Stomach smooth muscle (tissue), 2 donors: ENCODE measurements around the gene ODAPH.
"Not testable (repeated sequence)": the region's sequence is repeated elsewhere in the genome, so short reads cannot be mapped to it uniquely, and the experiment has no call there.

ENCODE experiments used
- H3K27ac ChIP-seq: one replicate; pipeline ENCODE4 v1.7.0; 2013; ENCODE audit warnings: mild to moderate bottlenecking, low read length, inconsistent platforms
- H3K27me3 ChIP-seq, 2 donors: one replicate each; pipeline ENCODE4 v1.7.0; 2013; ENCODE audit warnings: low read length in 2 of 2; ENCODE audit not compliant: insufficient read depth in 2 of 2, control insufficient read depth in 1 of 2
- H3K36me3 ChIP-seq, 2 donors: one replicate each; pipeline ENCODE4 v1.7.0; 2013; ENCODE audit warnings: low read length in 2 of 2; ENCODE audit not compliant: control insufficient read depth in 2 of 2, insufficient read depth in 2 of 2
- H3K4me1 ChIP-seq: one replicate; pipeline ENCODE4 v1.7.0; 2013; ENCODE audit warnings: low read length; ENCODE audit not compliant: control insufficient read depth, insufficient read depth
- H3K4me3 ChIP-seq, 2 donors: one replicate each; pipeline ENCODE4 v1.7.0; 2013; ENCODE audit warnings: low read length in 2 of 2
- H3K9ac ChIP-seq, 2 donors: one replicate each; pipeline ENCODE4 v1.7.0; 2013; ENCODE audit warnings: low read length in 2 of 2, mild to moderate bottlenecking in 1 of 2
- H3K9me3 ChIP-seq, 2 donors: one replicate each; pipeline ENCODE4 v1.7.0; 2013; ENCODE audit warnings: low read length in 2 of 2; ENCODE audit not compliant: control insufficient read depth in 2 of 2
- donor health status: healthy.
- donor health status: Pancreatic carcinoma.

ODAPH gene

GRCh38 chr4:75525086-75525485 is 30.8 kb upstream of the ODAPH start:
- no peak overlapping the region for H3K27ac ChIP-seq
- H3K4me3 ChIP-seq, result no peak overlapping the region
- peaks cover 16 to 31% of the 10 kb centered on the region in 2 donors for H3K36me3 ChIP-seq
- no peaks in the 10 kb centered on the region for H3K4me1 ChIP-seq
- H3K27me3 ChIP-seq, result no peaks in the 10 kb centered on the region
- H3K9ac ChIP-seq, result no peak overlapping the region
- H3K9me3 ChIP-seq, result no peaks in the 10 kb centered on the region

GRCh38 chr4:75525910-75526309 is 30.0 kb upstream of the ODAPH start:
- no peak overlapping the region for H3K9ac ChIP-seq
- no peaks in the 10 kb centered on the region for H3K27me3 ChIP-seq
- H3K9me3 ChIP-seq, result no peaks in the 10 kb centered on the region
- H3K4me1 ChIP-seq, result no peaks in the 10 kb centered on the region
- H3K36me3 ChIP-seq, result peaks cover 23 to 39% of the 10 kb centered on the region in 2 donors
- no peak overlapping the region for H3K4me3 ChIP-seq
- no peak overlapping the region for H3K27ac ChIP-seq

GRCh38 chr4:75527482-75527881 is 28.4 kb upstream of the ODAPH start:
- no peaks in the 10 kb centered on the region for H3K9me3 ChIP-seq

GRCh38 chr4:75530556-75531322 is 25.1 kb upstream of the ODAPH start:
- Histone ChIP-seq H3K36me3 (peaks cover 27 to 34% of the 10 kb centered on the region in 2 donors), H3K9ac (no peak overlapping the region), H3K27me3 (no peaks in the 10 kb centered on the region), H3K27ac (no peak overlapping the region), H3K4me3 (no peak overlapping the region), H3K9me3 (no peaks in the 10 kb centered on the region), H3K4me1 (no peaks in the 10 kb centered on the region)

More at GRCh38 chr4:75527482-75527881, 28.4 kb upstream of the ODAPH start:
- no peak overlapping the region for H3K9ac ChIP-seq
- no peak overlapping the region for H3K27ac ChIP-seq
- H3K36me3 ChIP-seq, result peaks cover 30 to 38% of the 10 kb centered on the region in 2 donors
- H3K4me1 ChIP-seq, result no peaks in the 10 kb centered on the region
- H3K27me3 ChIP-seq, result no peaks in the 10 kb centered on the region
- no peak overlapping the region for H3K4me3 ChIP-seq

GRCh38 chr4:75531536-75532143 is 24.2 kb upstream of the ODAPH start:
- not testable (repeated sequence) for H3K27me3 ChIP-seq, H3K27ac ChIP-seq, H3K4me3 ChIP-seq, H3K4me1 ChIP-seq, H3K9ac ChIP-seq, H3K9me3 ChIP-seq
- H3K36me3 ChIP-seq, result peaks cover 24 to 28% of the 10 kb centered on the region in 2 donors

- H3K4me1 ChIP-seq, H3K27me3 ChIP-seq, H3K4me3 ChIP-seq, H3K27ac ChIP-seq, H3K9me3 ChIP-seq, H3K9ac ChIP-seq: not testable (repeated sequence)
- peaks cover 19 to 21% of the 10 kb centered on the region in 2 donors for H3K36me3 ChIP-seq
Measured at GRCh38 chr4:75533339-75533887, 22.5 kb upstream of the ODAPH start.

GRCh38 chr4:75533926-75534325 is 21.9 kb upstream of the ODAPH start:
- not testable (repeated sequence) for H3K27ac ChIP-seq, H3K4me3 ChIP-seq, H3K9ac ChIP-seq, H3K27me3 ChIP-seq, H3K4me1 ChIP-seq, H3K9me3 ChIP-seq
- peaks cover 19 to 22% of the 10 kb centered on the region in 2 donors for H3K36me3 ChIP-seq

- not testable (repeated sequence) for H3K4me1 ChIP-seq, H3K36me3 ChIP-seq
Measured at GRCh38 chr4:75537308-75537707, 18.6 kb upstream of the ODAPH start.

GRCh38 chr4:75542824-75543223 is 13.0 kb upstream of the ODAPH start:
- peaks cover 3 to 10% of the 10 kb centered on the region in 2 donors for H3K36me3 ChIP-seq
- no peak overlapping the region for H3K9ac ChIP-seq
- H3K27ac ChIP-seq, result no peak overlapping the region
- H3K9me3 ChIP-seq, result no peaks in the 10 kb centered on the region
- H3K4me1 ChIP-seq, result no peaks in the 10 kb centered on the region
- no peak overlapping the region for H3K4me3 ChIP-seq
- H3K27me3 ChIP-seq, result no peaks in the 10 kb centered on the region

More at GRCh38 chr4:75537308-75537707, 18.6 kb upstream of the ODAPH start:
- H3K9ac ChIP-seq, H3K27ac ChIP-seq, H3K4me3 ChIP-seq, H3K27me3 ChIP-seq, H3K9me3 ChIP-seq: not testable (repeated sequence)

- not testable (repeated sequence) for H3K9me3 ChIP-seq, H3K36me3 ChIP-seq, H3K4me1 ChIP-seq
Measured at GRCh38 chr4:75544220-75544619, 11.6 kb upstream of the ODAPH start.

GRCh38 chr4:75544870-75545269 is 11.0 kb upstream of the ODAPH start:
- Histone ChIP-seq H3K36me3 (peaks cover 3 to 8% of the 10 kb centered on the region in 2 donors), H3K4me3 (no peak overlapping the region), H3K4me1 (no peaks in the 10 kb centered on the region)

More at GRCh38 chr4:75544220-75544619, 11.6 kb upstream of the ODAPH start:
- not testable (repeated sequence) for H3K27ac ChIP-seq, H3K27me3 ChIP-seq, H3K4me3 ChIP-seq, H3K9ac ChIP-seq

More at GRCh38 chr4:75544870-75545269, 11.0 kb upstream of the ODAPH start:
- Histone ChIP-seq H3K9me3 (no peaks in the 10 kb centered on the region), H3K9ac (no peak overlapping the region), H3K27me3 (no peaks in the 10 kb centered on the region), H3K27ac (no peak overlapping the region)
